ENCODE results near the gene PTPRG.

The PTPRG gene

DNA sequence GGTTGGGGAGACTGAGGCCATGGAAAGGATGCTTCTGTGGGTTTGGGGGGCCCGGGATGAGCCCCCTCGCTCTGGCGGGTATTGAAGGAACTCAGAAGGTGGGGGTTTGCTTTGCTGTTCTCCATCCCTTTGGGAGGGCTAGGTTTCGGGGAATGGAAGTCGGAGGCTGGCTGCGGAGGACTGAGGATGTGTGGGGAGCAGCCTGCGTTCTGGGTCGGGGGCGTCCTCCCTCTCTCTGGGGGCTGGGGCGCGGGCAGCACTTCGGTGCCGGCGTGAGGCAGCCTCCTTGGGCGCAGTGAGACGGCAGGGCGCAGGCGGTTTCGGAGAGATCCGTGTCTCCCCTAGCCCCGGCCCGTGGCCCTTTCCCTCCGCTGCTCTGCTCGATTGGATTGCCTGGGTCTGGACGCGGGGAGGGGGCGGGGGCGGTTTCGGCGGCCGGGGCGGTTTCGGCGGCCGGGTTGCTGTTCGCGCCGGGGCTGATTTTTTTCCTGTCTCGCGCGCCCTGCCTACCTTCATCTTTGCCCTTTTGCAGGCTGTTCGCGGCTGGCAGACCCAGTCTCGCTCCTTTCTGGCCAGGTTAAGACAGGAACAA is 1.4 kb downstream of the PTPRG start:
- Histone ChIP-seq H3K9me3 (ENCODE audit: control insufficient read depth, insufficient read depth, low read depth, low read length) (peaks cover 6% of the 10 kb centered on the region), H3K36me3 (ENCODE audit: control insufficient read depth, insufficient read depth, low read length) (peaks cover 15% of the 10 kb centered on the region; the same call in 1 of the 2 replicates), H3K4me1 (ENCODE audit: control insufficient read depth, insufficient read depth, low read length) (peaks cover 29% of the 10 kb centered on the region), H3K27me3 (ENCODE audit: control insufficient read depth, insufficient read depth, low read length) (no peaks in the 10 kb centered on the region), H3K9ac (ENCODE audit: low read length) (peak overlapping the region; percentile 99), H3K27ac (ENCODE audit: low read depth, low read length) (peak overlapping the region; percentile 99; the same call in 1 of the 2 replicates), H3K4me3 (ENCODE audit: low read depth, low read length) (peak overlapping the region; percentile 94)

DNA sequence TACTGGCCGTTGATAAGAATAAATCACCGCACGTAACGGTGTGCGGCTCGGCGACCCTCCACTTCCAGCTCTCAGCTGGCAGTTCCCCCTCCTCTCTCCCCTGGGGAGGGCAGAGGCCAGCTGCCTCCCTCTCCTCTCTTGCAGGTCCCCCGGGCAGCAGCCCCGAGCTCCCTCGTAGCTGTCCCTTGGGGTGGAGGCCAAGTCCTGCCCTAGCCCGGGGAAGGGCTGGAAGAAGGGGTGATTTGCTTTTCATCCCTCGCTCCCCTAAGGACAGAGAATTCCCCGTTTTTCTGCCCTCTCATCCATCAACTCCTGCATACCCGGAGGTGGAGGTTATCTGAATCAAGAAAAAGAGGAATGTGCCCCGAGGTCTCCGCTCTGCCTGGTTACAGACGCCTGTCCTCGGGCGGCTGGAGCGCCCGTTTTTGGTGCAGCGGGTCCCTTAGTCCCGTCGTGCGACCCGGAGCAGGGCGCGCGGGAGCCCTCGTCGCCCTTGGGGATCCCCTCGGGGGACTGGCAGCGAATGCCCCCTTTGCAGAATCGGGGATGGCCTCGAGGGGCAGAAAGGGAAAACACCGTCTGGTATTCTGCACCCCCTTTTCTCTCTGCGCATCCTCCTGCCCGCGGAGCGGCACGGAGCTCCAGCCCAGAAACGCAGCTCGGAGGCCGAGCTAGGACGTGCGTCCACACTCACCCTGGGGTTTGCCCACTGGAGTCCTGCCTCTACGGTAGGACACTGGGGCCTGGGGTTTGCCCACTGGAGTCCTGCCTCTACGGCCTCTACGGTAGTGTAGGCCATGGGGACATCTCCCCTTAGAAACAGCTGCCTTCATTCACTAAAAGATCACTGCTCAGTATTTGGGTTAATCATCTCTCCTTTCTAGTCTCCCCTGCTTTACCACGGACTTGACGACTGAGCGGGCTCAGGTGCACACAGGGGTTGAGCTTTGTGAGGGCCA is 2.2 kb downstream of the PTPRG start:
- H3K36me3 ChIP-seq (ENCODE audit: control insufficient read depth, insufficient read depth, low read length), result peaks cover 15% of the 10 kb centered on the region; the same call in 1 of the 2 replicates
- H3K27ac ChIP-seq (ENCODE audit: low read depth, low read length), result peak overlapping the region; percentile 99; the same call in 1 of the 2 replicates
- peaks cover 29% of the 10 kb centered on the region for H3K4me1 ChIP-seq (ENCODE audit: control insufficient read depth, insufficient read depth, low read length)
- peak overlapping the region; percentile 99 for H3K9ac ChIP-seq (ENCODE audit: low read length)
- H3K9me3 ChIP-seq (ENCODE audit: control insufficient read depth, insufficient read depth, low read depth, low read length), result no peaks in the 10 kb centered on the region
- no peaks in the 10 kb centered on the region for H3K27me3 ChIP-seq (ENCODE audit: control insufficient read depth, insufficient read depth, low read length)
- H3K4me3 ChIP-seq (ENCODE audit: low read depth, low read length), result peak overlapping the region; percentile 94

DNA sequence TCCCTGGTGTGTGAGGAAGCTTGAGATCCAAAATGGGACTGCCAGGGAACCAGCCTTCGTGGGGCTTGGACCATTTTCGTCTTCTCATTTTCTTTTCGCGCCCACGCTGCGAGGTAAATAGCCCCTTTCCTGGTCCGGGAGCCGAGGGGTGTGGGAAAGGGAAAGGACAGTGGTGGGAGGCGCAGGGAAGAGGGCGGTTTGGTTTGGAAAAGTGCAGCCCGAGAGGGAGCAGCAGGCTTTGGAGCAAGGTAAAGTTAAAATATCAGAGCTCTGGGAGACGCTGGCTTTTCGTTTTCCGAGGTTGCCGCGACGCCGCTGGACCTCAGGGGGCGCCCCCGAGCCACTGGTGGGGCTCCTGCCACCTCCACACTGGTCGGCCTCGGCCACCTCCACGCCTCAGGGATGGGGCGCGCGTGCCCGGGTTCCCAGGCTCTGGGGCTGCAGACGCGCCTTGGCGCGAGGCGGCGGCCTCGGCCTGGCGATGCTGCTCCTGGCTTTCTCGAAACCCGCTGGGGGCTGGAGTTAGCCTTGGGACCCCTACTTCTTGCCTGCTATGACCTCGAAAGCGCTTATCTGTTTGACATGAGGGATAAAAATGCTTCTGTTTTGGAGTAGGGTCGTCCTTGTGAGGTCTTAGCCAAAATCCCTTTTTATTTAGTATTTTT is 3.2 kb downstream of the PTPRG start:
- Histone ChIP-seq H3K27ac (ENCODE audit: low read depth, low read length) (no peak overlapping the region), H3K9me3 (ENCODE audit: control insufficient read depth, insufficient read depth, low read depth, low read length) (no peaks in the 10 kb centered on the region), H3K4me3 (ENCODE audit: low read depth, low read length) (peak overlapping the region; percentile 94), H3K36me3 (ENCODE audit: control insufficient read depth, insufficient read depth, low read length) (peaks cover 16% of the 10 kb centered on the region; the same call in 1 of the 2 replicates), H3K4me1 (ENCODE audit: control insufficient read depth, insufficient read depth, low read length) (peaks cover 24% of the 10 kb centered on the region), H3K9ac (ENCODE audit: low read length) (peak overlapping the region; percentile 99), H3K27me3 (ENCODE audit: control insufficient read depth, insufficient read depth, low read length) (no peaks in the 10 kb centered on the region)

DNA sequence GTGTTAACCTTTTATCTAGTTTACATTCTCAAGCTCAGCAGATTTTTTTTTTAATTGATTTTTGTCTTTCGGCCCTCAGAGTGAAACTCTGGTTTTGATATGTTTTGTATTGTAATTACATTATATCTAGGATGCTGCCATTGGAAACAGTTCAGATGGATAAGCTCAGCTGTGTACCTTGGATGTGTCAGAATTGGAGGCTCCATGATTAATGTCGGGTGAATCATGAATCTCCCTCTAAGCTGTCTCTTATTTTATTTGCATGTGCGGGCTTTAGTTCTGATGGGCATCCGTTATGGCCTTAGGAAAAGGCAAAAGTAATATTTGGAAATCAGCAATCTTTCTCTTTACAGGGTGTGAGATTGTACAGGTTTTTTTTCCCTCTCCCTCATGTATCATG is 4.2 kb downstream of the PTPRG start:
- no peaks in the 10 kb centered on the region for H3K9me3 ChIP-seq (ENCODE audit: control insufficient read depth, insufficient read depth, low read depth, low read length)
- H3K4me1 ChIP-seq (ENCODE audit: control insufficient read depth, insufficient read depth, low read length), result peaks cover 23% of the 10 kb centered on the region
- peaks cover 27% of the 10 kb centered on the region; the same call in 1 of the 2 replicates for H3K36me3 ChIP-seq (ENCODE audit: control insufficient read depth, insufficient read depth, low read length)
- H3K9ac ChIP-seq (ENCODE audit: low read length), result no peak overlapping the region
- no peak overlapping the region for H3K27ac ChIP-seq (ENCODE audit: low read depth, low read length)
- H3K4me3 ChIP-seq (ENCODE audit: low read depth, low read length), result peak overlapping the region; percentile 94; the same call in 1 of the 2 replicates
- H3K27me3 ChIP-seq (ENCODE audit: control insufficient read depth, insufficient read depth, low read length), result no peaks in the 10 kb centered on the region

DNA sequence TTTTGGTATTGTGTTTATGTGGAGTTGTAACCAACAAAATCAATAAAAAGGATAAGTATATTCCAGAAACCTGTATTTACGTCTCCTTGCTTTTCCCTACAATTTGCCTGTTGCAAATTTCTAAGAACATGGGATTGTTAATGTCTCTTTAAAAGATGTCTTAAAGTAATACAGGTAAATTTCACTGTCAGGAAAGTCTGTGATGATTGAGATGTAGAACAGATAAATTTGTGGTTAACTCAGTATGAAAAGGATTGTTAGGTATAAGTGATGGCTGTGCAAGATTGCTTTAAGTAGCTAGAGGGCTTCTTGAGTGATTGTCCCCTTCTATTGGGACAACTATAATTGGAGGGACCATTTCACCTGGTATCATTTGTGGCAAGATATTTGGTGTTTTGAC is 6.8 kb downstream of the PTPRG start:
- Histone ChIP-seq H3K27ac (ENCODE audit: low read depth, low read length) (no peak overlapping the region), H3K4me1 (ENCODE audit: control insufficient read depth, insufficient read depth, low read length) (peaks cover 37% of the 10 kb centered on the region), H3K36me3 (ENCODE audit: control insufficient read depth, insufficient read depth, low read length) (peaks cover 29% of the 10 kb centered on the region; the same call in 1 of the 2 replicates), H3K4me3 (ENCODE audit: low read depth, low read length) (no peak overlapping the region), H3K9me3 (ENCODE audit: control insufficient read depth, insufficient read depth, low read depth, low read length) (no peaks in the 10 kb centered on the region), H3K9ac (ENCODE audit: low read length) (no peak overlapping the region), H3K27me3 (ENCODE audit: control insufficient read depth, insufficient read depth, low read length) (no peaks in the 10 kb centered on the region)

DNA sequence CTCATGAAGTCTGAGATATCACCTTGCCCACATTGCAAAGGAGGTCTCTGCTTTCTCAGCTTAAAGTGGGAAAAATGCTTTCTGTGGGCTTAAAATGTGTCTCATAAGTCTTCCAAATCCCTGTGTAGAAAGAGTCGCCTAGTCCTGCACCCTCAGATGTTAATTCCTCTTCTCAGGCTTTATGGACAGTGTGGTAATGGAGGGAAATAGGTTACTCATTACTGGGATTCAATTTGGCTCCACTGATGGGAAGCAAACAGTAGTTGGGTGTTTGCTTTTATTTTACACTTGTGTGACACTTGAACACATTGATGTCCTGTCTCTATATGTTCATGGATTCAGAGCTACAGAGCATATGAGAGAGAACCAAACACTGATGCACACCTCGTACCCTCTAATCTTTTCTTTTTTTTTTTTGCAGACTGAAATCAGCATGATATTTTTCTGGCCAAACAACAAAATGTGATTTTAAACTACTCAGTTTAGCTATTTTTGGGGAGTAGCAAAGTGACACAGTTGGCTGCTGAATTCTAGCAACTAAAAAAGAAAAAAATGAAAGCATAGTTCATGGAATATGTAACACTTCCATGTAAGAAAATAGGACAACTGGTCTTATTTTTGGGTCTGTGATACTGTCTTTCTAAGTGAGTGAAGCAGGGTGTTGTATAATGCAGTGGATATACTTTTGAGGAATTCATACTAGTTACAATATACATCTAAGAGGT is 8.6 kb downstream of the PTPRG start:
- H3K27me3 ChIP-seq (ENCODE audit: control insufficient read depth, insufficient read depth, low read length), result no peaks in the 10 kb centered on the region
- H3K36me3 ChIP-seq (ENCODE audit: control insufficient read depth, insufficient read depth, low read length), result peaks cover 35% of the 10 kb centered on the region; the same call in 1 of the 2 replicates
- no peaks in the 10 kb centered on the region; the same call in 1 of the 2 replicates for H3K9me3 ChIP-seq (ENCODE audit: control insufficient read depth, insufficient read depth, low read depth, low read length)
- no peak overlapping the region for H3K4me3 ChIP-seq (ENCODE audit: low read depth, low read length)
- H3K4me1 ChIP-seq (ENCODE audit: control insufficient read depth, insufficient read depth, low read length), result peaks cover 39% of the 10 kb centered on the region
- H3K27ac ChIP-seq (ENCODE audit: low read depth, low read length), result no peak overlapping the region
- no peak overlapping the region for H3K9ac ChIP-seq (ENCODE audit: low read length)

DNA sequence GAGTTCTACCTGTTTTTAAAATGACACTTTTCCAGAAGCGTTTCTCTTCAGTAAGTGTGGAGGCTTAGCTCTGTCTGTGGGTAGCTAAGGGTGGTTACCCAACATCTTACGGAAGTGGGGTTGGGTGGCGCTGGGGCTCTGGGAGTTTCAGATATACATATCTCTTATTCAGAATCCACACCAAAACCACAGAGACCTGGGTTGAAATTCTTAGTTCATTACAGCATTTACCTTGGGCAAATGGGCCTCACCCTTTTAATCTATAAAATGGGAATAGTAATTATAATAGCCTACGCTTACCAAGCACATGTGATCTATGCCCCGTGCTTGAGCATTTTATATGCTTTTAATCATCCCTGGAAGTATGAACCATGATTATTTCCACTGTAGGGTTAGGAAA is 9.4 kb downstream of the PTPRG start:
- Histone ChIP-seq H3K27ac (ENCODE audit: low read depth, low read length) (no peak overlapping the region), H3K9me3 (ENCODE audit: control insufficient read depth, insufficient read depth, low read depth, low read length) (no peaks in the 10 kb centered on the region; the same call in 1 of the 2 replicates), H3K4me3 (ENCODE audit: low read depth, low read length) (no peak overlapping the region), H3K27me3 (ENCODE audit: control insufficient read depth, insufficient read depth, low read length) (no peaks in the 10 kb centered on the region), H3K4me1 (ENCODE audit: control insufficient read depth, insufficient read depth, low read length) (peaks cover 31% of the 10 kb centered on the region), H3K36me3 (ENCODE audit: control insufficient read depth, insufficient read depth, low read length) (peaks cover 27% of the 10 kb centered on the region; the same call in 1 of the 2 replicates), H3K9ac (ENCODE audit: low read length) (no peak overlapping the region)

DNA sequence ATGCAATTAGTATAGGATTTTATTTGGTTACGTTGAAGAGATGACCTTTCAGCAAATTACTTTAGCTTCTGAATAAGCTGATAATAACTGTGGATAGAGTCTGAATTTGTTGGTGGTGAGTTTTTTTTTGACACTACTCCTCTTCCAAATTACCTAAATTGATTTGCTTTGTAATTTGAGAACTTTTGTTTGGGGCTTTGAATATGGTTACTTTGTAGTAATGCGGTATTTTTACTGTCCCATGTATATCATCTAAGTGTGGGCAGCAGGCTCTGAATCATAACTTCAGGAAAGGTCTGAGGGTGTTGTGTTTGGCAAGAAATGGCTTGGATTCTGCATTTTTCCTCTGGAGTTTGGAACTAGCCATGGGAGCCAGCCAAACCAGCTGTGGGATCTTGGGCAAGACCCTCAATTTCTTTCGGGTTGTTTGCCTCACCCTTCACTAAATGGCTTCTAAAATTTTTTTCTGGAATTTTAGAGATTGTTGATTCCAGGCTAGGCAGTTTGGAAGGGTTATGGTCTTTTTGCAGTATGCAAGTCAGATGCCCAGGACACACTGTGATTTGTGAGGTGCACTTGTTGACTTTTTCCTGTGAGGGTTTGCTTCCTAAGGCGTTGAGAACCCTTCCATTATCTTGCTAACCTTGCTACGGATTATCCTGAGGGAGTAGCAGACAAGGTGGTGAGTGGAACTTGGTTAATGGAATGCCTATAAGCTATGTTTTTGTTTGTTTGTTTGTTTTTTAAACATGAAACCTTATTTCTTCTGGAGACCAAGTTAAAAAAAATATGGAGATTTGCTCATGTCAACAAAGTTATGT is 10.4 kb downstream of the PTPRG start:
- H3K27me3 ChIP-seq (ENCODE audit: control insufficient read depth, insufficient read depth, low read length), result no peaks in the 10 kb centered on the region
- peaks cover 23% of the 10 kb centered on the region; the same call in 1 of the 2 replicates for H3K36me3 ChIP-seq (ENCODE audit: control insufficient read depth, insufficient read depth, low read length)
- H3K9me3 ChIP-seq (ENCODE audit: control insufficient read depth, insufficient read depth, low read depth, low read length), result no peaks in the 10 kb centered on the region; the same call in 1 of the 2 replicates
- H3K27ac ChIP-seq (ENCODE audit: low read depth, low read length), result 0 out of 2 replicates have a peak overlapping the region, but pooled peaks have one; percentile 29
- H3K4me1 ChIP-seq (ENCODE audit: control insufficient read depth, insufficient read depth, low read length), result peaks cover 29% of the 10 kb centered on the region
- H3K9ac ChIP-seq (ENCODE audit: low read length), result no peak overlapping the region
- H3K4me3 ChIP-seq (ENCODE audit: low read depth, low read length), result no peak overlapping the region

DNA sequence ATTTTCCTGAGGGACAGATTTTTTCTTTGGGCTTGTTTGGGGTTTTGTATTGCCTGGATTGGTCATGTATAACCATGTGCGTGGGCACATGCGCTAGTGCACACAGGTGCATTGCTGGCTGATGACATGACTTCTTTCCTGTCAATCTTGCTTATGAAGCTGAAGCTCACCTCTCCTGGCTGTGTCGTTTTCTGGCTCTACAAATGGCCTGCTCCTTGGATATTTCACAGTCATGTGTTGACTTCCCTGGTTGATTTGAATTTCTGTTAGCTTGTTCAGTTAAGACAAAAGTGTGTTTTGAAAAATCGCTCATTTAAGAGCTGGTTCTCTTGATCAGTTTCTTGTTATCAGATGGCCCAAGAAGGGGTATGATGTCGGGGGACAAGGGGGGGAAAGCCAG is 11.5 kb downstream of the PTPRG start:
- Histone ChIP-seq H3K36me3 (ENCODE audit: control insufficient read depth, insufficient read depth, low read length) (peaks cover 23% of the 10 kb centered on the region; the same call in 1 of the 2 replicates), H3K27ac (ENCODE audit: low read depth, low read length) (no peak overlapping the region), H3K4me3 (ENCODE audit: low read depth, low read length) (no peak overlapping the region), H3K4me1 (ENCODE audit: control insufficient read depth, insufficient read depth, low read length) (peaks cover 29% of the 10 kb centered on the region), H3K9ac (ENCODE audit: low read length) (no peak overlapping the region), H3K9me3 (ENCODE audit: control insufficient read depth, insufficient read depth, low read depth, low read length) (no peaks in the 10 kb centered on the region; the same call in 1 of the 2 replicates), H3K27me3 (ENCODE audit: control insufficient read depth, insufficient read depth, low read length) (no peaks in the 10 kb centered on the region)

All from HUES6 (cell line).